IPS-18c (cell line): ENCODE data around the gene GPR17.

Experiments used
- H3K4me3 ChIP-seq: 2 replicates; pipeline ENCODE4 v1.7.0; 2013; ENCODE audit warnings: low read depth, mild to moderate bottlenecking, low read length, moderate library complexity; ENCODE audit not compliant: insufficient read depth
- H3K9me3 ChIP-seq: one replicate; pipeline ENCODE4 v1.6.1; 2013; ENCODE audit warnings: mild to moderate bottlenecking, low read length, moderate library complexity; ENCODE audit not compliant: control insufficient read depth, insufficient read depth

The GPR17 gene

DNA sequence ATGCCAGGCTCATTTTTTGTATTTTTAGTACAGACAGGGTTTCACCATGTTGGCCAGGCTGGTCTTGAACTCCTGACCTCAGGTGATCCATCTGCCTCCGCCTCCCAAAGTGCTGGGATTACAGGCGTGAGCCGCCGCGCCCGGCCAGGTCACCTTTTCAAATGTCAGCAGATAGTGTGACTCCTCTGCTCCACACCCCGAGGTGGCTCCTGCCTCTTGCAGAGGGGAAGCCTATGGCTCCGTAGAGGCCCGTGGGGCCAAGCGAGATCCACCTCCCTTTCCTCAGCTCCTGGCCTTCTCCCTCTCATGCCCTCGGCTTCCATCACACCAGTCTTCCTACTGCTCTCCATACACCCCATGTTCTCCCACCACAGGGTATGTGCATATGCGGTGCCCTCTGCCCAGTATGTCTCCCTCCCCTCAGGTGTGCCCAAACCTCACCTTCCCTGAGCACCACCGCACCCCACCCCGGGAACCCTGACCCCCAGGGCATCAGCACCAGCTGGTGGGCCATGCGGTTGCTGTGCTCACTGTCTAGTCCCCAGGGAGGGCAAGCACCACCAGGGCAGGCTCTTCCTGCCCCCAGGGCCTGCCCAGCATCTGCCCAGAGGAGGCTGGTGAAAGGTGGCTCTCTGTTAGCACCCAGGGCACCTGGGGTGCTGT lies 10.7 kb downstream of the GPR17 start:
- H3K9me3 ChIP-seq, result no peaks in the 10 kb centered on the region
- H3K4me3 ChIP-seq, result no peak overlapping the region

DNA sequence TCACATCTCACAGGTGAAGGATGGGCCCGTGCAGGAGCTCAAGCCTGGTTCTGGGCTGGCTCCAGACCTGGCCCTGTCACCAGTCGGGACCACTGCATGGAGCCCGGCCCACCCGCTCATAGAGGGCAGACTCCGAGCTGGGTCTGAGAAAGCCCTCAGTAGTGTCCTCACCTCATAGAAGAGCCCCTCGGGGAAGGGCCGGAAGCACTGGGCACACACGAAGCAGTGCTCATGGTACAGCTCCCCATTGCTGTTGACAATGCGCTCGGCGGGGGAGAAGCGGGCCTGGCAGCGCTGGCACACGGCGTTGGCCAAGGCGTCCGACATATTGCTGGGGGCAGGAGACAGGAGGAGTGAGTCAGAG lies 11.3 kb downstream of the GPR17 start:
- Histone ChIP-seq H3K9me3 (no peaks in the 10 kb centered on the region), H3K4me3 (no peak overlapping the region)

DNA sequence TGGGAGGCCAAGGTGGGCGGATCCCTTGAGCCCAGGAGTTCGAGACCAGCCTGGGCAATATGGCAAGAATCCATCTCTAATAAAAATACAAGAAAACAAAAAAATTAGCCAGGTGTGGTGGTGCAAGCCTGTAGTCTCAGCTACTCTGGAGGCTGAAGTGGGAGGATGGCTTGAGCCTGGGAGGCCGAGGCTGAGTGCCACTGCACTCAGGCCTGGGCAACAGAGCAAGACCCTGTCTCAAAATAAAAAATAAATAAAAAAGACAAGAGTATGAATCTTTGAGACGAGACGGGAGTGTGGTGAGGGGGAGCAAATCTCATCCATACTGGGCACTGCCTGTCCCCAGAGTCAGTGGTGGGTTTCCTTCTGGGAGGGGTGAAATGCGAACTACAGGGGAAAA lies 12.2 kb downstream of the GPR17 start:
- Histone ChIP-seq H3K4me3 (no peak overlapping the region), H3K9me3 (no peaks in the 10 kb centered on the region)

DNA sequence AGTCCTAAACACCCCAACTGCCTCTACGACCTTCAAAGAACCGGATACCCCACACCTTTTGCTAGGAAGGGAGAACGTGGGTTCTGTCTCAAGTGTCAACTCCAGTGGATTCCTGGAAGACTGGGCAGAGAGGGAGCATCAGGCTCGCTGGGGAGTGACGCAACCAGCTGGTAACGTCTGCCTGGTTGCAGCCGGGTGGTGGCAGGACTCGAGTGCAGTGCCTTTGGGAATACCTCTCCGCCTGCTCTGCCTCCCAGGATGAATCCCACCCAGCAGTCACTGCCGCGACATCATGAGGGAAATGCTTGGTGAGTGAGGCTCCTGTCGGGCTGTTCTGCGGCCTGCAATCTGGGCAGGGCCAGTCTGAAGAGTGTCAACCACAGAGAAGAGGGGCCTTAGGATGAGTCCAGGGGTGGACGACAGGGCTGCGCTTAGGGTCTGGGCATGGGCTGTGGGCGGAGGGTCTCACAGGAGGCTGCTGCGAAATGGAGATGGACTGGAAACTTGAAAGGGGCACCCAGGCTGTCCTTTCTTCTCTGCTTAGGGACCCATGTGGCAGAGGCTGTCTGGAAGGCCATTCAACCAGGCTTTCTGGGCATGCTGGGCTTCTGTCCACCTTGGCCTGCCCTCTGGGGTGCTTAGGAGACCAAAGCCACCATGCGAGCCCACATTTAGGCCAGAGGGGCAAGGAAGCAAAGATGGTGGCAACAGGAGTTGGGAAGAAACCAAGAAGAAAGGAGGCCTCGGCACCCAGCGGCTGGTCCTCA lies 12.9 kb downstream of the GPR17 start:
- no peaks in the 10 kb centered on the region for H3K9me3 ChIP-seq
- H3K4me3 ChIP-seq, result no peak overlapping the region

DNA sequence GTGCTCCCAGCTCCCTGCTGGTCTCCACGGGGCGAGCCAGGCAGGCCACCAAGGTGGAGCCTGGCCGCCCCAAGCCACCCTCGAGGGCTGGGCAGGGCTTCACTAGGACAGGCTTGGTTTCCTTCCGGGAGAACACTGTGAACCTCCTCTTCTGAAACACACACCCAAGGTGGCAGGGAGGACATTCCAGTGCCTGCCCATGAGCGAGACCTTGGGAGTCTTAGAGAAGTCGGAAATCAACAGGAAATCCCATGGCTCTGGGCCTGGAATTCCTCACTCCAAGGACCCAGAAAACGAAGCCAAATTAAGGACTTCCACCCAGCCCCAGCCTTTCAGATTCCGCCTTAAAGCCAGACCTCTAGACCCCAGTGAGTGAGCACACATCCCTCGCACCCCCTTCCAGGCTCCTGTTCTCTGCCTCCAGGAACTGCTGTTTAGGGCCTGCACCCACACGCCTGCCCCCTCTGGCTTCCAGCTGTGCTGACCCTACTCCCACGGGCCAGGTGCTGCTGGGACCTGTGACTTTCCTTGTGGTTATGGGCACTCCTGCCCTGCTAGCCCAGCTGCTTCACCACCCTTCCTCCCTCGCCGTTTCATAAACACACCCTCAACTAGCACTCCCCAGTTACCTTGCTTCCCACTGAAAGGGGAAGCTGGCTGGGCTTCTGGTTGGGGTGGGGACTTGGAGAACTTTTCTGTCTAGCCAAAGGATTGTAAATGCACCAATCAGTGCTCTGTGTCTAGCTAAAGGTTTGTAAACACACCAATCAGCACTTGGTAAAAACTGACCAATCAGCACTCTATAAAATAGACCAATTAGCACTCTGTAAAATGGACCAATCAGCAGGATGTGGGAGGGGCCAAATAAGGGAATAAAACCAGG lies 13.7 kb downstream of the GPR17 start:
- Histone ChIP-seq H3K9me3 (no peaks in the 10 kb centered on the region), H3K4me3 (no peak overlapping the region)

DNA sequence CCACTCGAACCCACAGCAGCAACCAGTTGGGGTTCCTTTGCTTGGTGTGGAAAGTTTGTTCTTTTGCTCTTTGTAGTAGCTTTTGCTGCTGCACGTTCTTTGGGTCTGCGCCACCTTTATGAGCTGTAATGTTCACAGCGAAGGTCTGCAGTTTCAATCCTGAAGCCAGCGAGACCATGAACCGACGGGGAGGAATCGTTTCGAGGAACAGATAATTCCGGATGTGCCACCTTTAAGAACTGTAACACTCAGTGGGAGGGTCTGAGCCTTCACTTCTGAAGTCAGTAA lies 14.3 kb downstream of the GPR17 start:
- no peak overlapping the region for H3K4me3 ChIP-seq
- H3K9me3 ChIP-seq, result no peaks in the 10 kb centered on the region

DNA sequence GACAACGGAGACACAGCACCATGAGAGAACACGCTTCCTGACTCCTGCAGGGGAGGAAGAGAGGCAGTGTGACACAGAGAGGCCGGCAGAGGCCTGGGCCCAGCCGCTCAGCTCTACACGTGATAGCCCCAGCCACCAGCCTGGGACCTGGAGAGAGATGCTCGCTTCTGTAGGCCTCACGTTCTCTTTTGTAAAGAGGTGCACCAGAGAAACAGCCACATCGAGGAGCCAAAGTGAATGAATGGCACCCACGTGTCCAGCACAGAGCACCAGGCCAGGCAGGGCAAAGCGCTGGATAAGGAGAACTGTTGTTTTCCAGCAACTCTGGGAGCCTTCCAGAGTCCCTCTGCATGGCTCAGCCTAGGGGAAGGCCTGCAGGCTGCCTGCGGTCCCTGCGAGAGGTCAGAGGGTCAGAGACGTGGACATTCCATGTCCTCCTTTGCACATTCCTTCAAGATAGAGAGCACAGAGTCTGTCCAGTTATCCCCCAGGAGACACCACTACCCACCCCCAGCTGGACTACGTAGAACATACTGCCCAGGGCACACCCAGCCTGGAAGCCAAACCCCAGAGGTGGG lies 15.2 kb downstream of the GPR17 start:
- Histone ChIP-seq H3K9me3 (no peaks in the 10 kb centered on the region), H3K4me3 (no peak overlapping the region)

DNA sequence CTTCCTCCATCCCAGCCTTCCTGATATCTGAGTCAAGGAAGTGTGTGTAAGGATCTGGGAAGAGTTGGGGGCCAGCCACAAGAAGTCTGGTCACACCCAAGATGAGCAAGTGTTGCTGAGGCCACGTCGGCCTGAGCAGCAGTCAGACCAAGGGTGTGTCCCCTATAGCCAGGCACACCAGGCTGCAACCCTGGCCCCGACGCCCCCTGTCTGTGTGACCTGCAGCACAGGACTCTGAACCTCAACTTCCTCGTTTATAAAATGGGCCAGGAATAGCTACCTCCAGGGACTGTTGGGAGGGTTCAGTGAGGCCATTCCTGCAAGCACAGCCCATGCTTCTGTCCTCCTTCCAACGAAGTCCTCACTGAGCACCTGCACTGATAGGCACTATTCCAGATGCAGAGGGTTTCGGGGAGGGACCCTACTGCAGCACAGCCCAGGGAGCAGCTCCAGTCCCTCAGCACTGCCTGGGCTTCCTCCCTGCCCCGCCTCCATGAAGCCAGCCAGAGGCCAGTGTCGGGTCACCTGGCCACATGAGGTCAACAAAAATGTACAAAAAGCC lies 16.1 kb downstream of the GPR17 start:
- Histone ChIP-seq H3K4me3 (no peak overlapping the region), H3K9me3 (no peaks in the 10 kb centered on the region)

DNA sequence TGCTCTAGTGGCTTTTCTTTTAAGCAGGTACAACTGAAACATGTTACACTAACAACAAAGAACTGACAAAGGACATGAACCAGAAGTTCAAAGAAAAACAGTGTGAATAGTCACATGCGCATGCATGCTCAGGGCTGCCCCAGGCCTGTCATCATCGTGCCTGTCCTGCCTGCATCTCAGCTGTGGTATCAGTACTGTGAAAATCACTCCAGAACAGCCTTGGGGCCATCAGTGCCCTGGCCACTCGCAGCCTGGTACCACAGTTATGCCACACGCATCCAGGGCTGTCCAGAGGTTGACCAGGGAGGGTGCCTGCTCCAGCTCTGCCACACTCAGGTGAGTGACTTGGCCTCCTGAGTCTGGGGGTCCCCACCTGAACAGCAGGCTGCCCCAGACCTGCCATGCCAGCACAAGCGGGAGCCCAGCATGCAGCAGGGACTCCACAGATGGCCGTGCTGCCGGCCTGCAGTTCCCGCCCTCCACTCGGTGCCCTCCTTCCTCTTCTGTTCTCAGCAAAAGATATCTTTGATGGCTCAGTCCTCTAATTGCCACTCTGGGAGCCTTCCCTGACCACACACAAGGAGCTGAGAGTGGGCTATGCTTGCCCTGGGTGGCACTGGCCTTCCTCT lies 17.1 kb downstream of the GPR17 start:
- no peak overlapping the region for H3K4me3 ChIP-seq
- H3K9me3 ChIP-seq, result no peaks in the 10 kb centered on the region

DNA sequence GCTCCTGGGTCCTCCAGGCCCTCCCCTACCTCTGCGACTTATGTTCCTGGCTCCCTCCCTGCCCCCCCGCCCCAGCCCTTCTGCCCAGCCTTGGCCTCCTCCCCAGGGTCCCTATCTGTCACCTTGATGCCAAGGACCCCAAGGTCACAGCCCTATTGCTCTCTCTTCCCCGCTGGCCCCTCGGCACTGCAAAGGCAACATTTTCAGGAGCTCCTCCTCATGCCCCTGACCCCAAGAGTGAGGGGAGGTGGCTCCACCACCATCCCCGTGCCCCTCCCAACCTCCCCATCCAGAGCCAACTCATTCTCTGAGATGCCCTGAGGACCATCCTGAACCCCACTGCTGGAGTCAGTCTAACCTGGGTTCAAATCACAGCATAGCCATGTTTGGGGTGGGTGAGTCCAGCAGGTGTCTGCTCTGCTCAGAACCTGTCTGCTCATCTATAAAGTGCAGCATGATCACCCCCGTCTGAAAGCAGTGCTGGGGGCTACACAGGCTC lies 17.7 kb downstream of the GPR17 start:
- H3K9me3 ChIP-seq, result no peaks in the 10 kb centered on the region
- no peak overlapping the region for H3K4me3 ChIP-seq

DNA sequence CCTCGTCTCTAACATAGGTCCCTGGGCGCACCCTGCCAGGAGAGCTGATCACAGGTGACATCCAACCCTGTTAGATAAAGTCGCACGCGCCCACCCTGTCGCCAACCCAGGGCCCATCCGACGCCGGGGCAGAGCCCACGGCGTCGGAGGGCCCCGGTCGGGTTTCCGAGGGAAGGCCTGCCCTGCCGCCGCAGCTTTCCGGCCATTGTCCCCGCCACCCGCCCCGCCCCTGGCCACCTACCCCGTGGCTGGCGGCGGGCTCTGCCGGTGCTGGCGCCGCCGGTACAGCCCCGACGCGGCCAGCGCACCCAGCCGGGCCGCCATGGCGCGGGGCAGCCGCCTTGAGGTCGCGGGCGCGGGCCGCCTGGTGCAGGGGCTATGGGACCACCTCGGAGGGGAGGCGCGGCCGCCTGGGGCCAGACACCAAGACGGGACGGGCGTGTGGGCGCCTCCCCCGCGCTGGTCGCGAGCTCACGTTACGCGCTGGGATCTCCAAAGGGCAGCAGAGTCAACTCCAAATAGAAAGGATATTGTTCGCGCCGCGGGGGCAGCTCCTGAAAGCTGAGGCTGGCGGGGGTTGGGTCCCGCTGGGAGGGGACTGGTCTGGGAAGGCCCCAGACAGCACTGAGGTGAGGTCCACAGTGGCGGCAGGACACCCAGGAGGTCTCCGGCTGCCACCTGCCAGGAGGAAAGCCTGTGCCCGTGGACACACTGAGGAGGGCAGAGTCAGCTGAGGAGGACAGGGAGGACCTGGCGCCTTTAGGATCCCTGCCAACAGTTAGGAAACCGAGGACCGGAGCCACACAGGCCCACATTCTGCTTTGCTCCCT lies 18.3 kb downstream of the GPR17 start:
- no peaks in the 10 kb centered on the region for H3K9me3 ChIP-seq
- H3K4me3 ChIP-seq, result peak overlapping the region; percentile 20

DNA sequence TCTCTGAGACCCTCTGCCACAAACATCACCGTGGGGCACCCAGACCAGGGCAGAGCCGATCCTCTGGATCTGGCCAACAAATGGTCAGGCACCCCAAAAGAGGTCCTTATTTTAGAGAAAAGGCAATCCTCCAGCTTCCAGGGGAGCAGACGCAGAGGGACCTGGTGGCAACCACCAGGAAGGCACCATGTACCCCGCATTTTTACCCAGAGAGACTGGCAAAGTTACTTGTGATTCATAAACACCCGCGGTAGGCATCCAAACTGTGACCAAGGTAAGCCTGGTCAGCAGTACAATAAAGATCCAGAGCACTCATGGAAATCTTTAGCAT lies 18.9 kb downstream of the GPR17 start:
- H3K4me3 ChIP-seq, result 0 out of 2 replicates have a peak overlapping the region, but pooled peaks have one; percentile 20

DNA sequence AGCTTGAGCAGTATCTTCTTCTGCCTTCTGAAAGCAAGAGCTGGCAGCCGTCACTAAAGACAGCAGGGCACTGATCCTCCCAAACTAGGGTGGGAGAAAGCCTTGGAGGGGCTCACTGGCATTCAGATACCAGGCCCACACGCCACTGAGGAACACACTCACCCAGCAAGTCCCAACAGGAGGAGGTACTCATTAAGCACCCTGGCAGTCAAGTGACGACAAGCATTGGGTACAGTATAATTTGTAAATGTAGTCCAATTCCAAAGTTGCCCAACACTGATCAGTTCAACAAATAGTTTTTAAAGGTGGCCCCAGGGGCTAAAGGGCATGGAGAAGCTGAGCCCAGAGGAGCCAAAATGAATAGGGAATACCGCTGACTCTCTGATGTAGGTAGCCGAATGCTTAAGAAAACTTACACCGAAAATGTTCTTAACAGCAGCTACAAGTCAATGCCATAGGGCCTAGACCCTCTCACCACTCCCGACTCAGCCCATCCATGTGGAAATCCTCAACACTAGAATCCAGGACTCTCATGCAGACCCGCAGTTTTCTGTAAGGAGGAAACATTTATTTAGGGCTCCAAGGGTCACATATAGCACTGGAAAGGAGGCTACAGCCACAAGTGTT lies 19.4 kb downstream of the GPR17 start:
- Histone ChIP-seq H3K4me3 (no peak overlapping the region), H3K9me3 (no peaks in the 10 kb centered on the region)

More for the DNA sequence above, 18.9 kb downstream of the GPR17 start:
- H3K9me3 ChIP-seq, result no peaks in the 10 kb centered on the region

DNA sequence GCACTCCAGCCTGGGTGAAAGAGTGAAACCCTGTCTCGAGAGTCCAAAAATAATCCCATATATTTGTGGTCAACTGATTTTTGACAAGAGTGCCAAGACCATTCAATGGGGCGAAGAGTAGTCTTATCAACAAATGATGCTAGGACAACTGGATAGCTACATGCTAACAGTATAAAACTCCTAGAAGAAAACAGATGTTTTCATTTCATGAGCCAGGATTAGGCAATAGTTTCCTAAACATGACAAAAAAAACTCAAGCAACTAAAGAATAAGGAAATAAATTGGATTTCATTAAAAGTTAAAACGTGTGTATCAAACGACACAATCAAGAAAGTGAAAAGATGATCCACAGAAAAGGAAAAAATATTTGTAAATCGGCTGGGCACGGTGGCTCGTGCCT lies 23.1 kb downstream of the GPR17 start:
- Histone ChIP-seq H3K4me3 (no peak overlapping the region), H3K9me3 (no peaks in the 10 kb centered on the region)

DNA sequence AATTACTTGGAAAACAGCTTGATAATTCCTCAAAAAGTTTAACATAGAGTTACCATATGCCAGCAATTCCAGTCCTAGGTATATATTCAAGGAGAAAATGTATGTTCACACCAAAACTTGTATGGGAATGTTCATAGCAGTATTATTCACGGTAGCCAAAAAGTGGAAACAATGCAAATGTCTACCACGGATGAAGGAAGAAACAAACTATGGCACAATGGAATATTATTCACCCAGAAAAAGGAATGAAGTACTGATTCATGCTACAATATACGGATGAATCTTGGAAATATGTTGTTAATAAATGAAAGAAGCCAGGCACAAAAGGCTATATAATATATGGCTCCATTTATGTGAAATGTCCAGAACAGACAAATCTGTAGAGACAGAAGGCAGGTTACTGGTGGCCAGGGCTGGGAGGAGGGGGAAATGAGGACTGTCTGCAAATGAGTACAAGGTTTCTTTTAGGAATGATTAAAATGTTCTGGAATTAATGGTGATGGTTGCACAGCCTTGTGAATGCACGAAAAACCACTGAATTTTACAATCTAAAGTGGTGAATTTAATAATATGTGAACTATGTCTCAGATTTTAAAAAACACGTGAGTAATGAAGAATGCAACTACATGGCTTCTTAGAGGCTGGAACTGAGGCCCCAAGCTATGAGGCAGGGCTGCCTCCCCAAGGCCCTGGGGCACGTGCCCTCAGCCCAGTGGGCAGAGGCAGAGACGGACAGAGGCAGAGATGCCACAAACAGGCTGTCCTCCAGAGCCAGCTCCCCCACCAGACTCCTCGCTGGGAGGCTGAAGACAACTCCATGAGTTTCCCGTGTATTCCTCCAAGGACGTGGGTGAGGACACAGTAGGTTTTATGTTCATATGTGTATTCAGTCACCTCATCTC lies 24.4 kb downstream of the GPR17 start:
- Histone ChIP-seq H3K9me3 (no peaks in the 10 kb centered on the region), H3K4me3 (no peak overlapping the region)
